Activated naive CD8-positive, alpha-beta T cell treated with anti-CD3 and anti-CD28 coated beads, Interleukin-2, amount 10 ng/mL, durations not matched to agents 7 days and 5 days (primary cell): ENCODE measurements around the gene FYCO1. TPM values are rescaled to one million over a fixed set of nuclear protein-coding genes. Genes with fewer than 3 reads are reported as not detected.
A peak's percentile ranks its signal among the peaks of the same experiment; 100 is the strongest.

Source experiments
- ATAC-seq: fragments of 150-1000 bp; cut with Tn5 transposase; one replicate; pipeline ENCODE4 v1.10.0; 2021; ENCODE audit warnings: low read depth, moderate library complexity
- POLR2A ChIA-PET: fragments of 350-600 bp; sonication (Branson Sonifier 250); formaldehyde crosslinking; loops from one replicate; lab custom pipeline; 2021; ENCODE audit warnings: antibody characterized with exemption; lab: Charles Lee
- DNase-seq: peaks from one replicate; pipeline ENCODE4 v3.0.0; 2021
- H3K27ac Mint-ChIP-seq: one replicate; pipeline ENCODE4 v1.8.0; 2022; ENCODE audit warnings: mild to moderate bottlenecking, mixed read lengths
- H3K27me3 Mint-ChIP-seq: one replicate; pipeline ENCODE4 v1.8.0; 2022; ENCODE audit warnings: mild to moderate bottlenecking, moderate library complexity, mixed read lengths
- H3K36me3 Mint-ChIP-seq: one replicate; pipeline ENCODE4 v1.8.0; 2021; ENCODE audit warnings: mild to moderate bottlenecking, mixed read lengths
- H3K4me1 Mint-ChIP-seq: one replicate; pipeline ENCODE4 v1.8.0; 2021; ENCODE audit warnings: mixed read lengths
- H3K4me3 Mint-ChIP-seq: one replicate; pipeline ENCODE4 v1.8.0; 2022; ENCODE audit warnings: mild to moderate bottlenecking, moderate library complexity, mixed read lengths
- H3K9me3 Mint-ChIP-seq: one replicate; pipeline ENCODE4 v1.8.0; 2021; ENCODE audit warnings: mixed read lengths
- total RNA-seq, 2 experiments: library from RNA; stranded (reverse); gene quantifications; one replicate each; pipeline ENCODE4 v1.2.3, GENCODE V29; 2021

Gene FYCO1
- total RNA-seq, 2 experiments from 2014 or later: 37.9 to 39.1 TPM

- H3K27ac Mint-ChIP-seq: no peak within 1 kb of the TSS
- DNase-seq (no peak), ATAC-seq (no peak)
- POLR2A ChIA-PET: no interaction called here
- H3K27me3 Mint-ChIP-seq: peaks cover 37% of the 10 kb centered on the region
- H3K36me3 Mint-ChIP-seq: peaks cover 2% of the 10 kb centered on the region
- H3K4me3 Mint-ChIP-seq: no peak within 1 kb of the TSS
- H3K4me1 Mint-ChIP-seq: peaks cover 7% of the 10 kb centered on the region
- H3K9me3 Mint-ChIP-seq: no peaks in the 10 kb centered on the region
Observed at GRCh38 chr3:45885979-45886705, 109.5 kb downstream of the FYCO1 start, which contains the start of gene CCR9. Gene CCR9, plus strand, starts transcription at chr3:45886543. Its CDS starts 8,391 bp downstream, at chr3:45894934.

- Mint-ChIP-seq H3K4me1 (peaks cover 12% of the 10 kb centered on the region), H3K36me3 (peaks cover 2% of the 10 kb centered on the region), H3K9me3 (no peaks in the 10 kb centered on the region), H3K4me3 (no peak overlapping the region), H3K27me3 (peaks cover 27% of the 10 kb centered on the region), H3K27ac (no peak overlapping the region)
- DNase-seq (no peak), ATAC-seq (no peak)
- POLR2A ChIA-PET: no interaction called here
Observed at GRCh38 chr3:45884368-45885201, 111.0 kb downstream of the FYCO1 start.

GRCh38 chr3:45881078-45882022, 114.3 kb downstream of the FYCO1 start:
- peaks cover 12% of the 10 kb centered on the region for H3K4me1 Mint-ChIP-seq
- H3K27ac Mint-ChIP-seq: peak overlapping the region; percentile 22
- H3K9me3 Mint-ChIP-seq: no peaks in the 10 kb centered on the region
- H3K36me3 Mint-ChIP-seq: no peaks in the 10 kb centered on the region
- no peak overlapping the region for H3K4me3 Mint-ChIP-seq
- DNase-seq (no peak), ATAC-seq (peak; percentile 81)
- H3K27me3 Mint-ChIP-seq: peaks cover 24% of the 10 kb centered on the region
- POLR2A ChIA-PET: interaction anchor here (1.3 kb wide), 1 partner anchor 16 kb away, joined by 4 read pairs; no protein-coding TSS in a partner anchor

DNA sequence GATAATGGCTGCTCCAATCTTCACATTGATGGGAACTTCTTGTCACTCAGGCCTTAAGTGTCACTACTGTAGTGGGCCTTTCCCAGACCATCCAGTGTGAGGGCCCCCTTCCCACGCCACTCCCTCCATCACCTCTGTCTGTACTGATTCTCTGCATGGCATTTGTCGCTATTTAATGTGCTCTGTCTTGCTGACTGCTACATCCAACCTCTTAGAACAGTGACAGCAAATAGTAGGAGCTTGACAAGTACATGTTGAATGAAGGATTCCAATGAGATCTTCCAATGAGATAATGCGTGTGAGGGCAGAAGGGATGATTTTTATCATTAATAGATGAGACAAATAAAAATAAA, 114.9 kb downstream of the FYCO1 start:
- H3K27me3 Mint-ChIP-seq: peaks cover 27% of the 10 kb centered on the region
- ATAC-seq: no peak
- no peak overlapping the region for H3K4me3 Mint-ChIP-seq
- DNase-seq: no peak
- no peaks in the 10 kb centered on the region for H3K9me3 Mint-ChIP-seq
- POLR2A ChIA-PET: interaction anchor here (1.3 kb wide), 1 partner anchor 16 kb away, joined by 4 read pairs; no protein-coding TSS in a partner anchor
- H3K27ac Mint-ChIP-seq: no peak overlapping the region
- peaks cover 12% of the 10 kb centered on the region for H3K4me1 Mint-ChIP-seq
- no peaks in the 10 kb centered on the region for H3K36me3 Mint-ChIP-seq

- Mint-ChIP-seq H3K9me3 (peaks cover 5% of the 10 kb centered on the region), H3K4me1 (peaks cover 12% of the 10 kb centered on the region), H3K4me3 (no peak overlapping the region), H3K27me3 (peaks cover 24% of the 10 kb centered on the region), H3K36me3 (peaks cover 4% of the 10 kb centered on the region), H3K27ac (no peak overlapping the region)
- POLR2A ChIA-PET: no interaction called here
- ATAC-seq: no peak
- no peak for DNase-seq
Observed at GRCh38 chr3:45878124-45878523, 117.5 kb downstream of the FYCO1 start.

DNA sequence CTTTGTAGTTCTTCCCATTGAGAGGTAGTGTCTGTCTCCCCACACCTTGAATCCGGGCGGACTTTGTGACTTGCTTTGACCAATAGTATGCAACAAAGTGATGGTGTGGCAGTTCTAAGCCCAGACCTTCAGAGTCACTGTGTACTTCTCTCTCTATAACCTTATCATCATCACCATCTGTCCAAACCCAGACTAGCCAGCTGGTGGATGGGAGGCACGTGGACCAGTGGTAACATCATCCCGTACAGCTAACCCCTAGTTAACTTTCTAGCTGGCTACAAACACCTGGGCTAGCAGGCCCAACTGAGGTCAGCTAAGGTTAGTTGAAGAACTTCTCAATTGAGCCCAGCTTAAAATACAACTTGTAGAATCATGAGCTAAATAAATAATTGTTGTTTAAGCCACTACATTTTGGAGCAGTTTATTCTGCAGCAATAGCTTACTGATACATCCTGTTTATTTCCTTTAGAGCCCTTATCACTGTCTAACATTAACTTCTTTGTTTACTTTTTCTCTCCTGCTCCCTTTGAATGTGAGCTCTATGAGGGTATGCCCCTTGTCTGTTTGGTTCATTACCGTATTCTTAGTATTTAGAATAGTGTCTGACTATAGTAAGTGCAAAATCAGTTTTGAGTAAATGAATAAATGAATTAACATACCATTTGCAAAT, 120.8 kb downstream of the FYCO1 start:
- Mint-ChIP-seq H3K36me3 (peaks cover 4% of the 10 kb centered on the region), H3K27ac (no peak overlapping the region), H3K9me3 (peaks cover 8% of the 10 kb centered on the region), H3K27me3 (peaks cover 39% of the 10 kb centered on the region), H3K4me3 (no peak overlapping the region), H3K4me1 (peaks cover 12% of the 10 kb centered on the region)
- ATAC-seq (no peak), DNase-seq (no peak)
- POLR2A ChIA-PET: no interaction called here

- POLR2A ChIA-PET: no interaction called here
- Mint-ChIP-seq H3K27ac (no peak overlapping the region), H3K4me1 (peaks cover 12% of the 10 kb centered on the region), H3K36me3 (peaks cover 4% of the 10 kb centered on the region), H3K4me3 (no peak overlapping the region), H3K27me3 (peaks cover 48% of the 10 kb centered on the region), H3K9me3 (peaks cover 11% of the 10 kb centered on the region)
- DNase-seq (no peak), ATAC-seq (no peak)
Observed at GRCh38 chr3:45873638-45874037, 122.0 kb downstream of the FYCO1 start.

DNA sequence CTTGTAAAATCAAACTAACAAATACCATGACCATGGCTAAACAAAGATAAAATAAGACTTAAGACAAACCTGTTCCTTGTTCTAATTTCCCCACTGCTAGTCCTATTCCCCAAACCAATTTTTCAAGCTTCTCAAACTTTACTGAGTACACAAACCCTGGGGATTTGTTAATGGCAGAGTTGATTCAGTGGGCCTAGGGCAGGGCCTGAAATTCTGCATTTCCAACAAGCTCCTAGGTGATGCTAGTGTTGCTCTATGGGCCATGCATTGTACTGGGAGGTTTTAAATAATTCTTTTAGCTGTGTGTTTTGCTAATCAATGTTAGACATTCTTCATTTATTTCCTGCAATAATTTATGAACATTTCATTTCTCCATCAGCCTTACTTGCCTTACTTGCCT, 122.6 kb downstream of the FYCO1 start:
- Mint-ChIP-seq H3K4me1 (peaks cover 12% of the 10 kb centered on the region), H3K27ac (no peak overlapping the region), H3K36me3 (peaks cover 4% of the 10 kb centered on the region), H3K4me3 (no peak overlapping the region), H3K9me3 (peaks cover 11% of the 10 kb centered on the region), H3K27me3 (peaks cover 47% of the 10 kb centered on the region)
- no peak for DNase-seq
- POLR2A ChIA-PET: no interaction called here
- no peak for ATAC-seq

GRCh38 chr3:45872569-45872968, 123.1 kb downstream of the FYCO1 start:
- H3K27me3 Mint-ChIP-seq: peaks cover 49% of the 10 kb centered on the region
- no peak overlapping the region for H3K27ac Mint-ChIP-seq

GRCh38 chr3:45871780-45872179, 123.8 kb downstream of the FYCO1 start:
- Mint-ChIP-seq H3K27me3 (peaks cover 54% of the 10 kb centered on the region), H3K4me3 (no peak overlapping the region), H3K27ac (no peak overlapping the region), H3K4me1 (peaks cover 12% of the 10 kb centered on the region), H3K36me3 (peaks cover 4% of the 10 kb centered on the region), H3K9me3 (peaks cover 11% of the 10 kb centered on the region)
- POLR2A ChIA-PET: no interaction called here
- DNase-seq (no peak), ATAC-seq (no peak)

More at GRCh38 chr3:45872569-45872968, 123.1 kb downstream of the FYCO1 start:
- H3K9me3 Mint-ChIP-seq: peaks cover 11% of the 10 kb centered on the region
- no peak for DNase-seq
- H3K4me3 Mint-ChIP-seq: no peak overlapping the region
- peaks cover 12% of the 10 kb centered on the region for H3K4me1 Mint-ChIP-seq
- peaks cover 4% of the 10 kb centered on the region for H3K36me3 Mint-ChIP-seq
- POLR2A ChIA-PET: no interaction called here
- ATAC-seq: no peak

GRCh38 chr3:45870099-45870498, 125.5 kb downstream of the FYCO1 start:
- peaks cover 4% of the 10 kb centered on the region for H3K36me3 Mint-ChIP-seq
- DNase-seq (no peak), ATAC-seq (peak; percentile 73)
- peaks cover 15% of the 10 kb centered on the region for H3K4me1 Mint-ChIP-seq
- H3K27ac Mint-ChIP-seq: no peak overlapping the region
- H3K9me3 Mint-ChIP-seq: peaks cover 11% of the 10 kb centered on the region
- peaks cover 61% of the 10 kb centered on the region for H3K27me3 Mint-ChIP-seq
- POLR2A ChIA-PET: no interaction called here
- no peak overlapping the region for H3K4me3 Mint-ChIP-seq

DNA sequence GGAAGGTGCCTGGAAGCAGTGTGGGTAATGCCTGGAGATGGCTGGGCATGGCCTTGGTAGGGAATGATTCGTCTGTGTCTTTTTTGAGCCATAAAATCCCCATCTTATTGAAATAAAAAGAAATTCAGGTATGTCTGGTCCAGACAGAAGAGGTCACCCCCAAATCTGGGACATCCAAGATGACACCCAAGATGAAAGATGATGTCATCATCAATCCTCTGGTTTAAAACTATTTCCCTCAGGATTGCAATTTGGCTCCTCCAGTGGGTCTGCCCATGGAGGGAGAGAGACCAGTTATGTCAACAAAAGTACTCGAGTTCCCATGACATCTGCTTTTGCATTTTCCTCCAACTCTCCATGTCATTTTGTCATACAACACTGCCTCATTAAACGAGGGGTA, 126.0 kb downstream of the FYCO1 start:
- DNase-seq: no peak
- Mint-ChIP-seq H3K4me1 (peaks cover 20% of the 10 kb centered on the region), H3K36me3 (peaks cover 4% of the 10 kb centered on the region), H3K9me3 (peaks cover 11% of the 10 kb centered on the region), H3K27me3 (peaks cover 66% of the 10 kb centered on the region), H3K4me3 (no peak overlapping the region), H3K27ac (no peak overlapping the region)
- ATAC-seq: no peak
- POLR2A ChIA-PET: no interaction called here
